ENCODE measurements around the gene TPM3. TPM values are rescaled to one million over a fixed set of nuclear protein-coding genes. Genes with fewer than 3 reads are reported as not detected.
"Not testable (repeated sequence)": the region's sequence is repeated elsewhere in the genome, so short reads cannot be mapped to it uniquely, and the experiment has no call there.

TPM3 gene
- total and polyA plus RNA-seq, 8 donors: 47.7 to 158 (median 90.2) TPM

GRCh38 chr1:154141240-154141639 lies 50.7 kb downstream of the TPM3 start:
- intact Hi-C loops (cut with DNase I): no loop called here
- Histone ChIP-seq H3K9me3 (no peaks in the 10 kb centered on the region), H3K4me1 (no peaks in the 10 kb centered on the region), H3K27ac (no peak overlapping the region), H3K36me3 (no peaks in the 10 kb centered on the region), H3K27me3 (no peaks in the 10 kb centered on the region), H3K4me3 (no peak overlapping the region)
- DNase-seq (no peak), FAIRE-seq (no peak), ATAC-seq (no peak)
- no peak for TF ChIP-seq CTCF (IDR thresholded peaks at IDR 0.05)
- 42 to 47% methylated on average over 3 of the region's 3 CpGs for WGBS, 2 donors

- Histone ChIP-seq H3K9me3 (no peaks in the 10 kb centered on the region), H3K4me1 (no peaks in the 10 kb centered on the region), H3K36me3 (no peaks in the 10 kb centered on the region), H3K27ac (no peak overlapping the region), H3K4me3 (no peak overlapping the region), H3K27me3 (no peaks in the 10 kb centered on the region)
- FAIRE-seq: no peak
- intact Hi-C loops (cut with DNase I): no loop called here
- no peak for ATAC-seq
- no peak for DNase-seq
- 81 to 84% methylated on average over 3 of the region's 3 CpGs for WGBS, 2 donors
- TF ChIP-seq CTCF (IDR thresholded peaks at IDR 0.05): no peak
Observed at GRCh38 chr1:154137888-154138287, 54.0 kb downstream of the TPM3 start.

- no peaks in the 10 kb centered on the region for H3K27me3 ChIP-seq
- no peak overlapping the region for H3K27ac ChIP-seq
- FAIRE-seq (no peak), DNase-seq (no peak), ATAC-seq (no peak)
- no peaks in the 10 kb centered on the region for H3K9me3 ChIP-seq
- intact Hi-C loops (cut with DNase I): no loop called here
- WGBS, 2 donors: 95 to 97% methylated on average over 2 of the region's 2 CpGs
- H3K36me3 ChIP-seq: no peaks in the 10 kb centered on the region
- no peak overlapping the region for H3K4me3 ChIP-seq
- no peak for TF ChIP-seq CTCF (IDR thresholded peaks at IDR 0.05)
- no peaks in the 10 kb centered on the region for H3K4me1 ChIP-seq
Observed at GRCh38 chr1:154133256-154133655, 58.6 kb downstream of the TPM3 start.

- ATAC-seq (no peak), DNase-seq (no peak), FAIRE-seq (no peak)
- Histone ChIP-seq H3K4me1 (no peaks in the 10 kb centered on the region), H3K27me3 (no peaks in the 10 kb centered on the region), H3K27ac (no peak overlapping the region), H3K36me3 (no peaks in the 10 kb centered on the region), H3K4me3 (no peak overlapping the region), H3K9me3 (no peaks in the 10 kb centered on the region)
- TF ChIP-seq CTCF (IDR thresholded peaks at IDR 0.05): no peak
- intact Hi-C loops (cut with DNase I): no loop called here
- WGBS, 2 donors: 49 to 51% methylated on average over 2 of the region's 2 CpGs
Observed at GRCh38 chr1:154129391-154129970, 62.4 kb downstream of the TPM3 start.

GRCh38 chr1:154123205-154123604 lies 68.7 kb downstream of the TPM3 start:
- FAIRE-seq; H3K36me3 ChIP-seq; H3K9me3 ChIP-seq; H3K4me1 ChIP-seq; H3K27ac ChIP-seq; ATAC-seq; H3K4me3 ChIP-seq; intact Hi-C loops (cut with DNase I); H3K27me3 ChIP-seq; DNase-seq: not testable (repeated sequence)
- 92 to 96% methylated on average over 11 of the region's 11 CpGs for WGBS, 2 donors
